Measurements from ENCODE around the gene TMOD3.

The TMOD3 gene

GRCh38 chr15:51828621-51829375 lies 655 bp upstream of the TMOD3 start:
- DNase-seq (ENCODE audit: low read depth, low spot score), result no peak

DNA sequence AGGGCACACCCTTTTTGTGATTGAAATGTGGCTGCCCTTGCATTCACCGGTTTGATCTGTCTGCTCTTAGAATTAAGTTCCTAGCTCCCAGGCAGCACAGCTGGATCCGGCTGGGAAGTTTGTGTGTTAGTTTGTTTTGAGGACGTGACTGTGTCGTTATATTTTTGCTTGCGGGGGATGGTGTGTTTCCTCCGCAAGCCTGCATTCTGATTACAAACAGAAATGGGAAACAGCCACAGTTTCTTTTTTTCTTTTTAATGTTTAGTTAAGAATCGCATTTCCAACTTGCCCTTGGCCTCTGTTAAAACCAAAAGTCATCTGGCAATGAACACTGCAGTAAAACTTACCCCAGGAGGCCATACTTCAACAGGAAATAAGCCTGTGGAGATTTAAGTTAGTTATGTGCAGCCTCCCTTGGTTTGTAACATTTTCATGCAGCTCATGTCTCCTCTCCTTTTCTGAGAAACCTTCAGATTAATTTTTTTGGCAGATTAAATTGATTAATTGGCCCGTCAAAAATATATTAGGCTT lies 888 bp downstream of the TMOD3 start:
- no peak for DNase-seq (ENCODE audit: low read depth, low spot score)

DNA sequence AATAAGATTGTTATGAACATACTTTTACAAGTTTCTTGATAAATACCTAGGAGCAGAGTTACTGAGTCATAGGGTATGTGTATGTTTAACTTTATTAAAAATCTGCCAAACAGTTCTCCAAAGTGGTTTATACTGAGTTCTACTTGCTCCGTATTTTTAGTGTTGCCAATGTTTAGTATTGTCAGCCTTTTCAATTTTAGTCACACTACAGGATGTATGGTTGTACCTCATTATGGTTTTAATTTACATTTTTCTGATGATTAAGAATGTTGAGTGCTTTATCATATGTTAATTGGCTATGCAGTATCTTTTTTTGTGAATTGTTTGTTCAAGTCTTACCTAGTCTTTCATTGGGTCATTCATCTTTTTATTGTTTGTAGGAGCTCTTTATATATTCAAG lies 4.3 kb downstream of the TMOD3 start:
- no peak for DNase-seq (ENCODE audit: low read depth, low spot score)

DNA sequence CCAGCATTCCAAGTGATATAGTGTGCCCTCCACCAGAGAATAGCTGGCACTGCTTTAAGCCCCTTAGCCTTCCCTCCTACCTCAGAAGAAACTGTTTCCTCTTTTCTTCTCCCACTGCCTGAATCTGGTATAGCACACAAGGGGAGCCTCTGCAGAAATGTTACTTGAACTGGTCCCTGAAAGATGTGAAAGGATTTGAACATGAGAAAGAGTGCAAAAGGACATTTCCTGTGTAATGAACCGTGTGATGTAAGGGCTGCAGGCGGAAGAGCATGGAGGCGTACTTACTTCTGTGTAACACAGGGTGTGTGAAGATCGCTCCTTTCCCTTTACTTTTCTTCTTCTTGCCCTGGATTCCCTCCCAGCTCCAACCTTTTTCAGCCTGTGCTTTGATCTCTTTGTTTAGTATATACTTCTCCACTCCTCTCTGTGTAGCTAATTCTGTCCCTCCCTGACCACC lies 8.4 kb downstream of the TMOD3 start:
- DNase-seq (ENCODE audit: low read depth, low spot score), result no peak

DNA sequence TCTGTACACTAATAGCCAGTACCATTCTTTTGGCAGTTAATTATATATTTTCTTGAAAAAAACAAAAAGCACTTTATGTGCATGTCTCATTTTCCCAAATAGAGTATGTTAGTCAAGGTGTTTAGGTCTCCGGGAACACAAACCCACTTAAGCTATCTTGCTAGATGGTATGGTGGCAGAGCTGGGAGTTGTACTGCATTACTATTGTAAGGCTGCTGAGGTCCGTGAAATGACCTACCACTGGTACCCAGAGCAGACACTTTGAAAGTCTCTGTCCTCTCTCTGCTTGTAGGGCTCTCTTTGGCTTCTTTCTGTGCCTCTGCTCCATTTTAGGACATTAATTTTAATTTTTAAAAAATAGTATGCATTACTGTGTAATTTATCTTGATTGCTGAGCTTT lies 8.8 kb downstream of the TMOD3 start:
- no peak for DNase-seq (ENCODE audit: low read depth, low spot score)

- no peak for DNase-seq (ENCODE audit: low read depth, low spot score)
These were observed 11.2 kb downstream of the TMOD3 start for GRCh38 chr15:51840692-51841091.

DNA sequence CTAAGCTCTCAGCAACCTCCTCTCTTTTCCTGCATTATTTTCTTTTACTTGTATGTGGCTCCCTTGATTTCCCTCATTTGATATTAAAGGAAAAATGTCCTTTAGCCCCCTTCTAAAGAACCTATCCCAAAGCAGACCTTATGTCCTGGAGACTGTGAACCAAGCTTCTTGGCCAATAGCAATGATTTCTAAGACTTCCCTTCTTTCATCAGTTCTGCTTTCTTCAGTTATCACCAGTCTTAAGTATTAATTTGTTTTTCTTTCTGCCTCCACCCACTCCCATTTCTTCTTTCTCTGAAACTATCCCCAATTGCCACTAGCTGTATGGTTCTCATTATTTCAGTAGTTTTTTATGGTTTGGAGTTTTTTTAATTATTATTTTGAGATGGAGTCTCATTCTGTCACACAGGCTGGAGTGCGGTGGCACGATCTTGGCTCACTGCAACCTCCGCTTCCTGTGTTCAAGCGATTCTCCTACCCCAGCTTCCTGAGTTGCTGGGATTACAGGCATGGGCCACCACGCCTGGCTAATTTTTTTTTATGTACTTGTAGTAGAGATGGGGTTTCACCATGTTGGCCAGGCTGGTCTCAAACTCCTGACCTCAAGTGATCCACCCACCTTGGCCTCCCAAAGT lies 12.1 kb downstream of the TMOD3 start:
- DNase-seq (ENCODE audit: low read depth, low spot score), result no peak

GRCh38 chr15:51842265-51842664 lies 12.8 kb downstream of the TMOD3 start:
- DNase-seq (ENCODE audit: low read depth, low spot score), result no peak

DNA sequence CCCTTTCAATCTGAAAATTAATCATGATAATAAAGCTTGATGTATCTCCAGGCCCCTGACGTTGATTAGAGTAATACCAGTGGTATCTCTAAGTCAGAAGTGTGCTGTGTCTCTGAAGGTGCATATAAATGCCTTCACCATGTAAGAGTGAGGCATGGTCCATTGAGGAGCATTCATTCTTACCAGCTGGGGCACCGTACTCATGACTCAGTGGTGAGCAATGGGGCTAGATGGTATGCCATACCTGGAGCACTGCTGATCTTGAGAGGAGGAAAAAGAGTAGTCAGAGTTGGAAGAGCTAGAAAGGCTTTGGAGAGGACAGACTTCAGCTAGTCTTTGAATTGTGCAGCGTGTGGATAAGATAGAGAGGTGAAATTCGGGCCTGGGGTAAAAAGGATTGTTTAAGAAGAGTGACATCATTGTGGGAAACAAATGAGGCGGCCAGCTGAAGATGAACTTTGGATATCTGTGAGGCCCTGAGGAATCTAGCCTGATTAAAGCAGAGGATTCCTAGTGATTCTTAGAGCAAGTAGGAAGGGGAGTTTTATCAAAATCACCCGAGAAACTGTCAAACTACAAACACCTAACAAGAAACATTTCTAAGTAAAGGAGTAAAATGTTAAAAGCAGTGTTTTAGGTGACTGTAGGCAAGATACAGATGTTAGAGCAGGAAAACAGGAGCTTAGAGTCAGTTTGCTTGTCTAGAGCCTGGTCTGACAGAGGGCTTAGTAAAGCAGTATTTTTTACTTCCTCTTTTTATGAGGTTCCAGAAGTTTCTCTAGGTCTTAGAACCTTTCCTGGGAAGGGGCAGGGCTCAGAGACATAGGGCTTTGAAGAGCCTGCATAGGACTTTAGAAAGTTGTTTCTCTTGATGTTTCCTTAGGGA lies 13.6 kb downstream of the TMOD3 start:
- DNase-seq (ENCODE audit: low read depth, low spot score), result no peak

- no peak for DNase-seq (ENCODE audit: low read depth, low spot score)
These were observed 15.4 kb downstream of the TMOD3 start for GRCh38 chr15:51844747-51845426.

DNA sequence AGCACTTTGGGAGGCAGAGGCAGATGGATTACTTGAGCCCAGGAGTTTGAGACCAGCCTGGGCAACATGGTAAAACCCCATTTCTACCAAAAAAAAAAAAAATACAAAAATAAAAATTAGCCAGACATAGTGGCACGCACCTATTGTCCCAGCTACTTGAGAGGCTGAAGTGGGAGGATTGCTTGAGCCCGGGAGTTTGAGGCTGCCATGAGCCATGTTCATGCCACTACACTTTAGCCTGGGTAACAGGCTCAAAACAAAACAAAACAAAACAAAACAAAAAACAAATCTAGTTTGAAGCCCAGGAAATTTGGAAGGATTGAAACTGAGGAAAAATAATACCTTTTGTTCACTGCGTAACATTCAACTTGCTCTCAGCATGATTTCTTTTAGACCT lies 16.6 kb downstream of the TMOD3 start:
- no peak for DNase-seq (ENCODE audit: low read depth, low spot score)

DNA sequence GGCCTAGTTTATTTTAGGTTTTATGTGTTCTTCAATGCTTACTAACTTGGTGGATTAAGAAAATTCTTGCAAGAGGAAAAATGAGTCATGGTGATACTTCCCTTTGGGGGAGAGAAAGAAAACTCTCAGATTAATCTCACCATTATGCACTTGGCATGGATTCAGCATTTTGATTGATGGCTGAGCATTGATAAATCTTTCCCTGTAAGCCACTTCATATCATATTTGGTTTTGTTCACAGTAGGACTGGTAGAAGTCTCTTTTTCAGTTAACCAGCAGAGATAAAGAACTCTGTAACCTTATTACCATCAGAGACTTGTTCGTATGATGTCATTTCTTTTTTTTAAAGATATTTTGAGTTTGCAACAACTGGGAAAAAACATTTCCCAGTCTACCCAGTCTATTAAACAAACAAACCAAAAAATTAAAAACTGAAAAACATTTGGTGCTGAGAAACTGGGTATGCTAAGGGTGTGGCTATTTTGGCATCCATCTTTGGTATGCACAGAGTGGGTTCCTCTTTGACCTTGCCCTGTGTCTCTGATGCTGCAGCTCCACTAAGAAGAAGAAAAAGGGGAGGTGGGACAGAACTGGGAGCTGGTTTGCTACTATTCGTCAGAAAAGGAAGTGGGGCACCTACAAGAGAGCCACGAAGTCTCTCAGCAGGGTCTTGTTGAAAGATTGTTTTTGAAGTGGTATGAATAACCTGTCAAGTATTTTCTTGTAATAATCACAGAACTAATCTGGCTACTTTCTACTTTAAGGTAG lies 17.2 kb downstream of the TMOD3 start:
- no peak for DNase-seq (ENCODE audit: low read depth, low spot score)

GRCh38 chr15:51848811-51849210 lies 19.4 kb downstream of the TMOD3 start:
- DNase-seq (ENCODE audit: low read depth, low spot score), result no peak

GRCh38 chr15:51849860-51850259 lies 20.4 kb downstream of the TMOD3 start:
- no peak for DNase-seq (ENCODE audit: low read depth, low spot score)

- DNase-seq (ENCODE audit: low read depth, low spot score), result no peak
These were observed 24.5 kb downstream of the TMOD3 start for GRCh38 chr15:51853998-51854397.

DNA sequence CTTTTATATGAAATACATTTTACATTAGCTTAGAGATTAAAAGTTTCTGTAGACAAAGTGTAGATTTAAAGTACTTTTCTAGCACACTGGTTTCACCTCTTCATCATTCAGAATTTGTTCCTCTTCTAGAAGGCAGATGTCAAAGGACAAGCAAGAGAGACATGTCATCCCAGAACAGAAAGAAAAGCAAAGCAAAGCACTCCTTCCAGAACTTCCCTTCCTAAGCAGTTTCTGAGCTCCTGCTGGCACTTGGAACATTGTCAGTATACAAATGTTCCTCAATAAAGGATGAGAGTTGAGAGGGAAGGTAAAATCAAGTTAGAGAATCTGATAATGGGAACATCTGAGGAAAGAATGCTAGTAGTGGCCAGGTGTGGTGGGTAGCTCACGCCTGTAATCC lies 26.2 kb downstream of the TMOD3 start:
- no peak for DNase-seq (ENCODE audit: low read depth, low spot score)

GRCh38 chr15:51856714-51857380 lies 27.4 kb downstream of the TMOD3 start:
- no peak for DNase-seq (ENCODE audit: low read depth, low spot score)

DNA sequence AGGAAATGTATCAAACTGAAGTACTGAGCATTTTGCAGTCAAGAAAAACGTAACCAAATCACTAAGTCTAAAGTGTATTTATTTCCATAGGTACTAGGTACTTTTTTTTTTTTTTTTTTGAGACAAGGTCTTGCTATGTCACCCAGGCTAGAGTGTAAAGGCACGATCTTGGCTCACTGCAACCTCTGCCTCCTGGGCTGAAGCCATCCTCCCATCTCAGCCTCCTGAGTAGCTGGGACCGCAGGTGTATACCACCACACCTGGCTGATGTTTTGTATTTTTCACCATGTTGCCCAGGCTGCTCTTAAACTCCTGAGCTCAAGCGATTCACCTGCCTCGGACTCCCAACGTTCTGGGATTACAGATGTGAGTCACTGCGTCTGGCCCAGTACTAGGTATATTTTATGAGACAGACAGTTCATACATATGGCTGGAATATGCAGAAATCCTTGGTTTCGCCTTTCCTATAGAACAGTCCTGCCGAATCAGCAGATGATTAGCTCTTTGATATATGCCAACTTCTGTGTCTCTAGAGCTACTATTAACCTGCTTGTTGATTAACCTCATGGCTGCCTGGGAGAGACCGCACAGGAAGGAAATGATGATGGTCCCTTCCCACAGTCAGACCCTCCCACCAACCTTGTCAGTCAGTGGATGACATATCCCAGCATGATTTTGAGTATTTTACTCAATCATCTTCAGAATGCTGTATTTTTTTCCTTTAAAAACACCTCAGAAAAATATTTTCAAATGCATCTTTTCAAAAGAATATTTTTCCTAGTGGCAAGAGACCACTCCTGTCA lies 32.3 kb downstream of the TMOD3 start:
- no peak for DNase-seq (ENCODE audit: low read depth, low spot score)

- DNase-seq (ENCODE audit: low read depth, low spot score), result no peak
These were observed 33.7 kb downstream of the TMOD3 start for GRCh38 chr15:51863131-51863530.

Data from activated naive CD8-positive, alpha-beta T cell treated with anti-CD3 and anti-CD28 coated beads, Interleukin-2, amount 50 U/mL, for 16 hours (primary cell).